Ovary (tissue), 3 donors: ENCODE results near the gene SHROOM3.

Source experiments
- CTCF ChIP-seq, 3 donors: fragments of 450-650 bp in 2 of 3; fragments of 200-600 bp in 1 of 3; IDR thresholded peaks; one replicate each; pipeline versions ENCODE4 v1.5.1 to v1.8.0; 2016 to 2022; ENCODE audit warnings: antibody characterized with exemption in 3 of 3, mild to moderate bottlenecking in 1 of 3
- EP300 ChIP-seq: sonication (generic); formaldehyde crosslinking; IDR thresholded peaks from one replicate; pipeline ENCODE4 v1.6.1; 2017; ENCODE audit warnings: antibody characterized with exemption
- POLR2A ChIP-seq: fragments of 450-650 bp; IDR thresholded peaks from one replicate; pipeline ENCODE4 v1.6.1; 2017; ENCODE audit warnings: antibody characterized with exemption, mild to moderate bottlenecking, moderate library complexity
- donor health status: DM: no; HTN: no; CAD: no.

GRCh38 chr4:76677571-76678326, 242.7 kb downstream of the SHROOM3 start:
- TF ChIP-seq CTCF (IDR thresholded peaks at IDR 0.05) (no peak), POLR2A (no peak), EP300 (no peak)
